ENCODE data around the gene INSYN2B. TPM values are rescaled to one million over a fixed set of nuclear protein-coding genes. Genes with fewer than 3 reads are reported as not detected.

INSYN2B gene
- total RNA-seq: 24.0 and 39.7 TPM in 2 replicates

GRCh38 chr5:169980418-169981053, at the start of gene INSYN2B:
Gene INSYN2B (minus strand): TSS chr5:169980495. CDS start chr5:169883898, 96,597 bp downstream.

Other genes with a start within 250 kb of the INSYN2B start
- under 0.01 TPM in 1 of 2 replicates, not detected in the other for gene FOXI1, start 125.4 kb upstream of the INSYN2B start, total RNA-seq

All from regular cardiac myocyte (primary cell).